Measurements from ENCODE around the gene CALCB. TPM values are rescaled to one million over a fixed set of nuclear protein-coding genes. Genes with fewer than 3 reads are reported as not detected.
A peak's percentile ranks its signal among the peaks of the same experiment; 100 is the strongest.
"Not testable (repeated sequence)": the region's sequence is repeated elsewhere in the genome, so short reads cannot be mapped to it uniquely, and the experiment has no call there.

The CALCB gene
- total RNA-seq, 3 donors from 2014 or later: not detected

DNA sequence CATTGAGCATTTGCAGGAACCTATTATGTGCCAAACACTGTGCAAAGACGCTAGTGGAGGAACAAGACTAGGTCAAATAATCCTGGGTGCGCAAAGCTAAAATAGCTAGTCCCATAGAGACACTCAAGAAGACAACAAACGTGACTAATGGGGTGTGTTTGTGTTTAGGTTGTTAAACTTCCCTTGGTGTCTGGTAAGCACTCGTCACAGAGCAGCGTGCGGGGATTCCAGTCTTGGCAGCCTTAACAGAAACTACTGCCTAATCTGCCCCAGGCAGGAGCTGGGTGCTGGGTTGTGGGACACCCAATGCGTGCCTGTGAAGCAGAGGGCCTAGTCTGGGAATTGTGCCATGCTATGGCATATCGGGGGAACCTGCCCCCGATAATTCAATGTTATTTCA lies 10.8 kb upstream of the CALCB start:
- intact Hi-C loops (cut with DNase I; ENCODE audit: low total_unique reads): no loop called here
- H3K4me1 ChIP-seq: no peaks in the 10 kb centered on the region
- no peaks in the 10 kb centered on the region for H3K27me3 ChIP-seq
- H3K27ac ChIP-seq: no peak overlapping the region
- H3K9me3 ChIP-seq: no peaks in the 10 kb centered on the region
- H3K4me3 ChIP-seq: no peak overlapping the region
- no peaks in the 10 kb centered on the region for H3K36me3 ChIP-seq
- DNase-seq (ENCODE audit: low spot score in 2 of 2): no peak
- TF ChIP-seq POLR2A (IDR thresholded peaks at IDR 0.05): no peak
- no peak for TF ChIP-seq POLR2AphosphoS5 (IDR thresholded peaks at IDR 0.05)
- TF ChIP-seq, protein P1, sequence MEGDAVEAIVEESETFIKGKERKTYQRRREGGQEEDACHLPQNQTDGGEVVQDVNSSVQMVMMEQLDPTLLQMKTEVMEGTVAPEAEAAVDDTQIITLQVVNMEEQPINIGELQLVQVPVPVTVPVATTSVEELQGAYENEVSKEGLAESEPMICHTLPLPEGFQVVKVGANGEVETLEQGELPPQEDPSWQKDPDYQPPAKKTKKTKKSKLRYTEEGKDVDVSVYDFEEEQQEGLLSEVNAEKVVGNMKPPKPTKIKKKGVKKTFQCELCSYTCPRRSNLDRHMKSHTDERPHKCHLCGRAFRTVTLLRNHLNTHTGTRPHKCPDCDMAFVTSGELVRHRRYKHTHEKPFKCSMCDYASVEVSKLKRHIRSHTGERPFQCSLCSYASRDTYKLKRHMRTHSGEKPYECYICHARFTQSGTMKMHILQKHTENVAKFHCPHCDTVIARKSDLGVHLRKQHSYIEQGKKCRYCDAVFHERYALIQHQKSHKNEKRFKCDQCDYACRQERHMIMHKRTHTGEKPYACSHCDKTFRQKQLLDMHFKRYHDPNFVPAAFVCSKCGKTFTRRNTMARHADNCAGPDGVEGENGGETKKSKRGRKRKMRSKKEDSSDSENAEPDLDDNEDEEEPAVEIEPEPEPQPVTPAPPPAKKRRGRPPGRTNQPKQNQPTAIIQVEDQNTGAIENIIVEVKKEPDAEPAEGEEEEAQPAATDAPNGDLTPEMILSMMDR (IDR thresholded peaks at IDR 0.05): no peak

DNA sequence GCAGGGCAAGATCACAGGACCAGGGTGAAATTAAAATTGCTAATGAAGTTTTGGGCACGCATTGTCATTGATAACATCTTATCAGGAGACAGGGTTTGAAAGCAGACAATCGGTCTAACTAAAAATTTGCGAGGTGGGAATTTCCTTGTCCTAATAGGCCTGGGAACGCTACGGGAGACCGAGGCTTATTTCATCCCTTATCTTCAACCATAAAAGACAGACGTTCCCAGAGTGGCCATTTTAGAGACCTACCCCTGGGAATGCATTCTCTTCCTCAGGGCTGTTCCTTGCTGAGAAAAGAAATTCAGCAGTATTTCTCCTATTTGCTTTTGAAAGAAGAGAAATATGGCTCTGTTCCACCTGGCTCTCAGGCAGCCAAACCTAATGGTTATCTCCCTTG lies 3.6 kb upstream of the CALCB start:
- not testable (repeated sequence) for H3K4me1 ChIP-seq, H3K27ac ChIP-seq
- intact Hi-C loops (cut with DNase I; ENCODE audit: low total_unique reads): loop anchor here (5.0 kb wide), 1 partner anchor 377 kb away; no protein-coding TSS in a partner anchor

DNA sequence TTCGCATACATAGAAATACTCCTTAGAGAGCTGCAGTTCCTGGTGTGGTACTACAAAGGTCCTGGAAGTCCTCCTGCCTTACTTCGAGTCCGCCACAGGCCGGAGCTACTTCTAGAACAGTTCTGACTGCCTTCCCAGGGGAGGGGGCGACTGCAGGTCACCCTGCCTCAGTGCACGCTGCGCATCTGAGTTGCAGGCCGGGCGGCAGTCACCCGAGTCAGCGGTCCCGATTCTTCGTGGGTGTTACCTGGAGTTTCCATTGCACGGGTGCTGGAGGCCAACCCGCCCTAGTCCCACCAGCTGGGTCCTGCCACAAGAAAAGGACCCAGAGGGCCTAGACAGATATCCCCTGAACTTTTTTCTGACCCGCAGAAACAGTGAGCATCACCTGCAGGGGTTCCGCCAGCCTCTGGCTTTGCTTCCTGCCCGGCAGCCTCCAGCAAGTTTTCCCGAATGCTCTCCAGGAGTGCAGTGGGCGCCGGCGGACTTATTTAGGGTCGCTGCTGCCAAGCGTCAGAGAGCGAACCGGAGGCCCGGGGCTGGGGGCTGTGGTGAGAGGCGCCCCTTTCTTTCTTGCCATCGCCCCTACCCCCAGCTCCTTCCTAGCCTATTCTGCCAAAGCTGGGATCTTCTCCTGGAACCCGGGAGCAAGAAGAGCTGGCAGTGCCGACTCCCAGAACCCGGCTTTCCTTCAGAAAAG lies 1.7 kb upstream of the CALCB start:
- H3K4me3 ChIP-seq: no peak overlapping the region
- peaks cover 0 to 47% of the 10 kb centered on the region in 2 donors for H3K27me3 ChIP-seq
- H3K9me3 ChIP-seq: peaks cover 6 to 12% of the 10 kb centered on the region in 2 donors
- peaks cover 0 to 9% of the 10 kb centered on the region in 2 donors for H3K4me1 ChIP-seq
- intact Hi-C loops (cut with DNase I; ENCODE audit: low total_unique reads): loop anchor here (5.0 kb wide), 1 partner anchor 379 kb away; no protein-coding TSS in a partner anchor
- no peak for DNase-seq (ENCODE audit: low spot score in 2 of 2)
- H3K27ac ChIP-seq: no peak overlapping the region
- H3K36me3 ChIP-seq: no peaks in the 10 kb centered on the region
- TF ChIP-seq, protein P1 (IDR thresholded peaks at IDR 0.05): no peak
- TF ChIP-seq POLR2A (IDR thresholded peaks at IDR 0.05): no peak
- TF ChIP-seq POLR2AphosphoS5 (IDR thresholded peaks at IDR 0.05): no peak

More for the DNA sequence above, 3.6 kb upstream of the CALCB start:
- H3K36me3 ChIP-seq; H3K4me3 ChIP-seq; DNase-seq (ENCODE audit: low spot score in 2 of 2): not testable (repeated sequence)
- Histone ChIP-seq H3K9me3 (peaks cover 6 to 12% of the 10 kb centered on the region in 2 donors), H3K27me3 (peaks cover 0 to 42% of the 10 kb centered on the region in 2 donors)

DNA sequence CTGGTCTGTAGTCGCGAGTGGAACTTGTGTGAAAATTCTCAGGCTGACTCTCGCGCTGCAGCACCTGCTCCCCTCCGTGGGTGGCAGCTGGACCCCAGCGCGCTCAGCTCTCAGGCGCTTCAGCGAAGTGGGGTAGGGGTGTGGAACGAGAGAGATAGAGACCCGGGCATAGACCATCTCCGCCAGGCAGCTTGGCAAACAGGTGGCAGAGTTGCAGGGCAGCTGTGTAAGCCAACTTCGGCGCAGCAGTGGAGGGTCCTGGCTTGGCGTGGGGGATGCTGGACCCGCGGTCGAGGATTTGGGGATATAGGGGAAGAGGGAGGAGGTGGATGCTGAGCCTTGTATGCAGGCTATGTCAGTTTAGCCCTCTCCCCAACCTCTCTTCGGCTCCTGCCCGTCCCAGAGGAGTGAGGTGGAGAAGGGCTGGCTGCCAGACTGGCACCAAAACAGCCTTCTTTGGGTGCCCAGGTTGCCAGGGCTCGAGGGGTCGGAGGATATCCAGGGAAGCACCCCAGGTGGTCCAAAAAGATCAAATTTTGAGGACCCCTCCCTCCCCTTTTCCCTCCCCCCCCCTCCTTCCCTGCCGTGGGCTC lies 746 bp upstream of the CALCB start:
- Histone ChIP-seq H3K27me3 (peaks cover 0 to 47% of the 10 kb centered on the region in 2 donors), H3K36me3 (no peaks in the 10 kb centered on the region), H3K9me3 (peaks cover 6 to 12% of the 10 kb centered on the region in 2 donors), H3K4me3 (no peak overlapping the region), H3K27ac (no peak overlapping the region), H3K4me1 (peaks cover 0 to 9% of the 10 kb centered on the region in 2 donors)
- intact Hi-C loops (cut with DNase I; ENCODE audit: low total_unique reads): loop anchor here (5.0 kb wide), 1 partner anchor 380 kb away; no protein-coding TSS in a partner anchor
- no peak for DNase-seq (ENCODE audit: low spot score in 2 of 2)
- TF ChIP-seq, protein P1 (IDR thresholded peaks at IDR 0.05): no peak
- no peak for TF ChIP-seq POLR2AphosphoS5 (IDR thresholded peaks at IDR 0.05)
- TF ChIP-seq POLR2A (IDR thresholded peaks at IDR 0.05): no peak

DNA sequence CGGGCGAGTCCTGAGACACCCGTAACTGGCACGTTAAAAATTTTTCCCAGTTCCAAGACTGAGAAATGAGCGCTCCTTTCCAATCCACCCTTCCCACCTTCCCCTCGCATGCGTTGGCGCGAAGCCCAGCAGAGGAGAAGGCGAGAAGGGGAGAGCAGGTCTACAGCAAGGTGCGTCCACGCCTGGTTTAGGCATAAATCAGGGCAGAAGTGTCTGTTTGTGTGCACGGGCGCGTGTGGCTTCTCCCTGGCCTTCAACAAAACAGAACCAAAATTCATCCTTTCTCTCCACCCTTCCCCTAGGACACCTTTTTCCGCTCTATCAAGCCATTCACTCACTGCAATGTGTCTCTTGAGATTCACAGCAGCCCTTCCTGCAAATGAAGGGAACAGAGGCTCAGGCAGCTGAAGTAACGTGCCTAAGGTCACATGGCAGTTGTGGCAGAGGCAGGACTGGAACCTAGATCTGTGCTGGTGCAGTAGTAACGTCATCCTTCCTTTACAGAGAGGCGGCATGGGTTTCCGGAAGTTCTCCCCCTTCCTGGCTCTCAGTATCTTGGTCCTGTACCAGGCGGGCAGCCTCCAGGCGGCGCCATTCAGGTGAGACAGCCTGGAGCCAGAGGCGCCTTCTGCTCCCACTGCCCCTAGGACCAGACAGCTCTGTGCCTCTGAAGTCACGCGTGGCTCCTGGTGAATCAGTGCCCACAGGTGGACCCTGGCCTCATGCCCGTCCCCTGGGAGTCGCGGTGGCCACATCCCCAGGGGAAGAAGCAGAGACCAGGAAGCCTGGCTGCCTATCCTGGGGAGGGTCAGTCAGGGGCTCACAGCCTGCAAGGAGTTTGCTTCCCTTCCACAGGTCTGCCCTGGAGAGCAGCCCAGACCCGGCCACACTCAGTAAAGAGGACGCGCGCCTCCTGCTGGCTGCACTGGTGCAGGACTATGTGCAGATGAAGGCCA lies 1.1 kb downstream of the CALCB start:
- TF ChIP-seq POLR2AphosphoS5 (IDR thresholded peaks at IDR 0.05) (no peak), POLR2A (IDR thresholded peaks at IDR 0.05) (no peak)
- TF ChIP-seq, protein P1 (IDR thresholded peaks at IDR 0.05): peak in 2 of 3 donors; percentile 41 to 53
- Histone ChIP-seq H3K4me1 (peaks cover 0 to 9% of the 10 kb centered on the region in 2 donors), H3K9me3 (peaks cover 4 to 5% of the 10 kb centered on the region in 2 donors), H3K27ac (no peak overlapping the region), H3K27me3 (peaks cover 0 to 47% of the 10 kb centered on the region in 2 donors), H3K4me3 (peak overlapping the region in 2 of 3 donors; percentile 35 to 56), H3K36me3 (no peaks in the 10 kb centered on the region)
- DNase-seq (ENCODE audit: low spot score in 2 of 2): peak; percentile 52 to 77
- intact Hi-C loops (cut with DNase I; ENCODE audit: low total_unique reads): loop anchor here (5.0 kb wide), 1 partner anchor 382 kb away; no protein-coding TSS in a partner anchor
